GM12892 (cell line): Measurements from ENCODE around the gene ETS1.

ENCODE experiments used
- POLR2A ChIP-seq: IDR thresholded peaks from 2 replicates; pipeline ENCODE4 v1.6.1; 2011; ENCODE audit warnings: low read depth, low read length, control low read depth
- POLR2AphosphoS5 ChIP-seq: IDR thresholded peaks from 2 replicates; pipeline ENCODE4 v1.6.1; 2011; ENCODE audit warnings: low read depth, low read length, control low read depth
- TAF1 ChIP-seq: IDR thresholded peaks from 2 replicates; pipeline ENCODE4 v1.6.1; 2011; ENCODE audit warnings: low read depth, mild to moderate bottlenecking, control low read depth, low read length, borderline replicate concordance

DNA sequence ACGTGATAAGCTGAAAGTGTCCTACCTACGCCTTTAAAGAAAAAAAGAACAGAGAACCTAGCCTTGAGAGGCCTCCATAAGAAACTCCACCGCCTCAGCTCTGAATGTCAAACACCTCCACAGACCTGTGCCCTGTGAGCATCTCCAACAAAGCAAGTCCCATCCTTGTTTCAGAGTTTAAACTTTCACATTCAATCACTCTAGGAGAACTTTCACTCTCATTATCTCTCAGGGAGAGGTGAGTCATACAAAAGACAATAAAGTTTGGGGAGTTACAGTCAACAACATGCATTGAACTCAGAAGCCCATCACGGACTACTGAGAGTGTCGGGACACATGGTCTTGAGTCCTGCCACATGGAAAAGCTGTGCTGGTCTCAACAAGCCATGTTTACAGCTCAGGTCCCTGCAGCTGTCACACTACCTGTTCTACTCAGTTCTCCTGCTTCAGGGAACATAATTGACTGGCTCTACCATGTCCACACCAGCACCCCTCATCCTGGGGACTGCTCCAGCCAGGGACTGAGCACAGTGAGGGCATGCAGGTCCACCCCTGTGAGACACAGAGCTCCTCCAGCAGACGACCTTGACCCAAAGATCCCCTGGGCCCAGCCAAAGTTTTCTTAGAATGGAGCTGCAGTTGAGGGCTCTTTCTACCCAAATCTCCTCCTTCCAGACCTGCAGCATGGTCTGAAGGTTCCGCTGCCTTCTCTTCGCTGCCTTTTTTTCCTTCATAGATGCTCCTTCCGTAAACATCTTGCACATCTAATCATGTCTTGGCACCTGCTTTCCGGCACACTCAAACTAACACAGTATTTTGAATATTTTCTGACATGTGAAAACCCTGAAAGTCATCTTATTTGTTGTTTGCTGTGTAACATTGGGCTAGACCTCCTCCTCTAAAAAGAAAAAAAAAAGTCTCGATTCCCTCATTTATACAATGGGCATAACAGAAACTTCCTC lies 114.9 kb downstream of the ETS1 start:
- TF ChIP-seq POLR2A (peak; percentile 70), POLR2AphosphoS5 (peak; percentile 73), TAF1 (0 out of 2 replicates have a peak, but pooled peaks have one; percentile 37)
